NCI-H2171 treated with DMSO at 0.1 percent for 48 hours (cell line): Measurements from ENCODE around the gene ABHD12.
A peak's percentile ranks its signal among the peaks of the same experiment; 100 is the strongest.
"Not testable (repeated sequence)": the region's sequence is repeated elsewhere in the genome, so short reads cannot be mapped to it uniquely, and the experiment has no call there.

Experiments used
- DNase-seq: peaks from one replicate; lab custom pipeline; 2025; lab: John Stamatoyannopoulos, UW

Gene ABHD12

GRCh38 chr20:25353747-25354705, 36.6 kb downstream of the ABHD12 start:
- no peak for DNase-seq

DNA sequence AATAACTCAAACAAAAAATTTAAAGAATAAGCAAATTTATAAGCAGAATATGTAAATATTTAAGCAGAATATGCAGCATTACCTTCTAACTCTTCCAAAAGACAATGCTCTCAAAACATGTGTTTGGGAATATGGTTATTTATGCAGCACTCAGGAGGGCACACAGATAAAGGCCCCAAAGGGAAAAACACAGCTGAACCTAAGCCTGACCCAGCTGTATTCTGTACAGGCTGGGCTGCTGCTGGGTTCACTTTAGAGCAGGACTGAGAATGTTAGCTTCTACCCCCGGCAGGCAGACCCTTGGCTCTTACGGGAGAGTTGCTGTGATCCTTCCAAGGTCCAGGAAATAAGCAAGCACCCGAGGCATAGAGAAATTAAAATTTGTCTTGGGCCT, 37.3 kb downstream of the ABHD12 start:
- DNase-seq = no peak

DNA sequence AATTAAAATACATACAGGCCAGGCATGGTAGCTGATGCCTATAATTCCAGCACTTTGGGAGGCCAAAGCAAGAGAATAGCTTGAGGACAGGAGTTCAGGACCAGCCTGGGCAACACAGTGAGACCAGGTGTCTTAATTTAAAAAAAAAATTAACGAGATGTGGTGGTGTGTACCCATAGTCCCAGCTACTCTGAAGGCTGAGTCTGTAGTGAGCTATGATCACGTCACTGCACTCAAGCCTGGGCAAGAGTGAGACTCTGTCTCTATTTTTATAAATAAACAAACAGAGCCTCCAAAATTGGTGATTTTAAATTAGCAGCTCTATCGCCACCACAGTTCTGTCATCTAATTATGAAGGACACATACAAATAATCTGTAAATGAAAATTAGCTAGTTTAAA, 37.9 kb downstream of the ABHD12 start:
- no peak for DNase-seq

- DNase-seq = no peak
These were observed 39.6 kb downstream of the ABHD12 start for GRCh38 chr20:25351024-25351360.

- no peak for DNase-seq
These were observed 44.3 kb downstream of the ABHD12 start for GRCh38 chr20:25346349-25346748.

DNA sequence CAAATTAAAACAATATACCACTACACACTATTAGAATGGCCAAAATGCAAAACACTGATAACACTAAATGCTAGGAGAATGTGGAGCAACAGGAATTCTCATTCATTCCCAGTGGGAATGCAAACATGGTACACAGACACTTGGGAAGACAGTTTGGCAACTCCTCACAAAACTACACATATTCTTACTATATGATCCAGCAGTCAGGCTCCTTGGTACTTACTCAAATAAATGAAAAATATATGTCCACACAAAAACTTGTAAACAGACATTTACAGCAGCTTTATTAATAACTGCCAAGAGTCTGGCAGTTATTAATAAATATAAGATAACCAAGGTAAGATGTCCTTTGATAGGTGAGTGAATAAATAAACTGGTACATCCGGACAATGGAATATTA, 44.9 kb downstream of the ABHD12 start:
- no peak for DNase-seq

- DNase-seq = no peak
These were observed 46.0 kb downstream of the ABHD12 start for GRCh38 chr20:25344634-25345033.

DNA sequence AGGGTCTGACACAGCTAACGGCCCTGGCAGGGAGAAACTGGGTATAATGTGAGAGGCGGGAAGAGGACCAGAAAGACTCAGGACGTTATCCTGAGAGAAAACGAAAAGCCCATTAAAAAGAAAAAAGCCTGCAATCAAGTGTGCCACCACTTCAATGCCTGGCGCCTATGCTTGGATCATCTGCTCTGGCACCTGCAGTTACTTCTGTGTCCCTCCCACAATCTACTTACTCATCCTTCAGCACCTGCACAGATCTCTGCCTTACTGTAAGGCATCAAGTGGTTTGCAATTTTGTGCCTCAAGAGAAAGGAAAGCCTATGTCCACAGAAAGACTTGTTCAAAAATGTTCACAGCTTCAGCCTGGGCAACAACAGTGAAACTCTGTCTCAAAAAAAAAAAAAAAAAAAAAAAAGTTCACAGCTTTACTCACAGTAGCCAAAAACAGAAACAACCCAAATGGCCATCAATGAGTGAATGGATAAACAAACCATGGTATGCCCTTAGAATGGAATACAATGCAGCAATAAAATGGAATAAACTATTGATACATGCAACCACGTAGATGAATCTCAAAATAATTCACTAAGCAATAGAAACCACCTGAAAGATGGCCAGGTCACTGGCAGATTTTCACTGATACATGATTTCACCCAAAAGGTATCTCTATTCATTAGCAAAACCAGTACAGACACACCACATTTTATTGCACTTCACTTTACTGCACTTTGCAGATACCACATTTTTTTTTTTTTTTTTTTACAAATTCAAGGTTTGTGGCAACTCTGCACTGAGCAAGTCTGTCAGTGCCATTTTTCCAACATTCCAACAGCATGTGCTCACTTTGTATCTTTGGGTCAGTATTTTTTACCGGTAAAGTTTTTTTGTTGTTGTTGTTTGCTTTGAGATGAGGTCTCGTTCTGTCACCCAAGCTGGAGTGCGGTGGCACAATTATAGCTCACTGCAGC, 48.6 kb downstream of the ABHD12 start:
- DNase-seq = peak; percentile 32

- no peak for DNase-seq
These were observed 50.3 kb downstream of the ABHD12 start for GRCh38 chr20:25340380-25340779.

DNA sequence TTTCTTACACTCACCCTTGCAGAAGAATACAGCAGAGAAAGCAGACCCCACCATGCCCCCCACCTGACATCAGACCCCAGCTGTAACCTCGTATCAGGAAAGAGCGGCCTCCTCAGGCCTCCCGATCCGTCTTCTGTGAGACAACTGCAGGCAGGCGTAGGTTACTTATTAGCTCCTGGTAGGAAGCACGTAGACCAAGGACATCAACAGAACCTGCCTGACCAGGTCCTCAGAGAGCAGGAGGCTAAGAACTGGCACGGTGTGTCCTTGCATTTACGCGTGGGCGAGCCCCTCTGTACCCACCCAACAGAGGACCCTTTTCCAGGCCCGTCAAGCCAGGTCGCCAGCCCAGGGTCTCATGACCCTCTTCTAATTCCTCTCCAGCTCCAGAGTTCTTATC, 51.0 kb downstream of the ABHD12 start:
- no peak for DNase-seq

GRCh38 chr20:25338112-25339023, 52.3 kb downstream of the ABHD12 start:
- DNase-seq = no peak

GRCh38 chr20:25336561-25337422, 53.8 kb downstream of the ABHD12 start:
- no peak for DNase-seq

DNA sequence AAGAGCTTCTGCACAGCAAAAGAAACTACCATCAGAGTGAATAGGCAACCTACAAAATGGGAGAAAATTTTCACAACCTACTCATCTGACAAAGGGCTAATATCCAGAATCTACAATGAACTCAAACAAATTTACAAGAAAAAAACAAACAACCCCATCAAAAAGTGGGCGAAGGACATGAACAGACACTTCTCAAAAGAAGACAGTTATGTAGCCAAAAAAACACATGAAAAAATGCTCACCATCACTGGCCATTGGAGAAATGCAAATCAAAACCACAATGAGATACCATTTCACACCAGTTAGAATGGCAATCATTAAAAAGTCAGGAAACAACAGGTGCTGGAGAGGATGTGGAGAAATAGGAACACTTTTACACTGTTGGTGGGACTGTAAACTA, 55.7 kb downstream of the ABHD12 start:
- not testable (repeated sequence) for DNase-seq

- no peak for DNase-seq
These were observed 61.6 kb downstream of the ABHD12 start for GRCh38 chr20:25328954-25329498.

DNA sequence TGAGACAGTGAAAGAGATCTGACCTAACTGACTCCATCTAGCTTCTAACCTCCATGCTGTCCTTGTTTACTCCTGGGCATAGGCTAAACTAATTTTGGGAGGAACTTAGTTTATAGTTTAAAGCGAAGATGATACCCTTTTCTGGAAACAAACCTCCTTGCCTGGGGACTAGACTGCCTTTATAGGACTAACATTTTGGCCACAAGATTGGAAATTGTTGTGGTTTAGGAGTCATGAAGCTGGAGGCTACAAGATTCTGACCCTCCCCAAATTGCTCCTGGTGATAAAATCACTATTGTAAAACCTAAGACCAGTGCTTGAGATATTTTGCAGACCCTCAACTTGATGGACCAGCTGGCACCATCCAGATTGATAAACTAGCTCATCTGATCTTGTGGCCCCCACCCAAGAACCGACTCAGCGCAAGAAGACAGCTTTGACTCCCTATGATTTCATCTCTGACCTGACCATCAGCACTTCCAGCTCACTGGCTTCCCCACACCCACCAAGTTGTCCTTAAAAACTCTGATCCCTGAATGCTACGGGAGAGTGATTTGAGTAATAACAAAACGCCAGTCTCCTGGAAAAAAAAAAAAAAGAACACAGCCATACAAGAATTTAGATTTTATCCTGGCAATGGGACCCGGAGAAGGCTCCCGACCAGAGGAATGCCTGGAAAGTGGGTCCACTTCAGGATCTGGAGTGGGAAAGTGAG, 63.0 kb downstream of the ABHD12 start:
- DNase-seq = no peak

DNA sequence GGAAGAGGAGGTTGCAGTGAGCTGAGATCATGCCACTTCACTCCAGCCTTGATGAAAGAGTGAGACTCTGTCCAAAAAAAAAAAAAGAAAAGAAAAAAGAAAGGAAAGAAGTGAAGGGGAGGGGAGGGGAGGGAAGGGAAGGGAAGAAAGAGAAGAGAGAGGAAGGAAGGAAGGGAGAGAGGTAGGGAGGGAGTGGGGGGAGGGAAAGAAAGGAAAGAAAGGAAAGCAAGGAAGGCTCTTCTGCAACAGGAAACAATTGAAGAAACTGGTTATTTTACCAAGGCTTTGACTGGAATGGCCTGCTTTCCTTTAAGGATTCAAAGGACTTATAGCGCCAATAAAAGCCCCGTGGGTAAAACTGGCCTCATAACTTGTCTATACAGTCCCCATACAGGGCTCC, 64.6 kb downstream of the ABHD12 start:
- no peak for DNase-seq

GRCh38 chr20:25325073-25325472, 65.6 kb downstream of the ABHD12 start:
- DNase-seq = no peak

- DNase-seq = no peak
These were observed 66.2 kb downstream of the ABHD12 start for GRCh38 chr20:25324412-25324811.

- no peak for DNase-seq
These were observed 67.0 kb downstream of the ABHD12 start for GRCh38 chr20:25323496-25324246.
